C4-2B (cell line): ENCODE measurements around the gene ELAPOR1.

Experiments
- ZFX ChIP-seq: fragments of 450-650 bp; IDR thresholded peaks from 2 replicates; pipeline ENCODE4 v1.6.1; 2017
- TF ChIP-seq, protein P1 (sequence below): fragments of 450-650 bp; conservative IDR thresholded peaks from 2 replicates; pipeline ENCODE4 v1.5.1; 2017; ENCODE audit warnings: mild to moderate bottlenecking

DNA sequence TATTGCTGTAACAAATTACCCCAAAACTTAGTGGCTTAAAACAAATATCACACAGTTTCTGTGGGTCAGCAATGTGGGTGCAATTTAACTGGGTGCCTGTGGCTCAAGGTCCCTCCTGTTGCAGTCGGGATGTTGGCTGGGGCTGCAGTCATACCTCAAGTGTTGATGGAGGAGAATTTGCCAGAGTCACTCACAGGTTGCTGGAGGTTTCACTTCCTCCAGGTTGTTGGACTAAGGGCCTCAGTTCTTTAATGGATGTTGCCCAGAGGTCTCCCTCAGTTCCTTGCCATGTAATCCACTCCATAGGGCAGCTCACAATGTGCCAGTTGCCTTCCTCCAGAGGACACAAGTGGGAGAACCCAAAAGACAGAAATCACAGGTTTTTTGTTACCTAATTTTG, 35.6 kb upstream of the ELAPOR1 start:
- TF ChIP-seq, protein P1, sequence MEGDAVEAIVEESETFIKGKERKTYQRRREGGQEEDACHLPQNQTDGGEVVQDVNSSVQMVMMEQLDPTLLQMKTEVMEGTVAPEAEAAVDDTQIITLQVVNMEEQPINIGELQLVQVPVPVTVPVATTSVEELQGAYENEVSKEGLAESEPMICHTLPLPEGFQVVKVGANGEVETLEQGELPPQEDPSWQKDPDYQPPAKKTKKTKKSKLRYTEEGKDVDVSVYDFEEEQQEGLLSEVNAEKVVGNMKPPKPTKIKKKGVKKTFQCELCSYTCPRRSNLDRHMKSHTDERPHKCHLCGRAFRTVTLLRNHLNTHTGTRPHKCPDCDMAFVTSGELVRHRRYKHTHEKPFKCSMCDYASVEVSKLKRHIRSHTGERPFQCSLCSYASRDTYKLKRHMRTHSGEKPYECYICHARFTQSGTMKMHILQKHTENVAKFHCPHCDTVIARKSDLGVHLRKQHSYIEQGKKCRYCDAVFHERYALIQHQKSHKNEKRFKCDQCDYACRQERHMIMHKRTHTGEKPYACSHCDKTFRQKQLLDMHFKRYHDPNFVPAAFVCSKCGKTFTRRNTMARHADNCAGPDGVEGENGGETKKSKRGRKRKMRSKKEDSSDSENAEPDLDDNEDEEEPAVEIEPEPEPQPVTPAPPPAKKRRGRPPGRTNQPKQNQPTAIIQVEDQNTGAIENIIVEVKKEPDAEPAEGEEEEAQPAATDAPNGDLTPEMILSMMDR = no peak
- no peak for TF ChIP-seq ZFX
